ENCODE measurements around the gene PGA5.

DNA sequence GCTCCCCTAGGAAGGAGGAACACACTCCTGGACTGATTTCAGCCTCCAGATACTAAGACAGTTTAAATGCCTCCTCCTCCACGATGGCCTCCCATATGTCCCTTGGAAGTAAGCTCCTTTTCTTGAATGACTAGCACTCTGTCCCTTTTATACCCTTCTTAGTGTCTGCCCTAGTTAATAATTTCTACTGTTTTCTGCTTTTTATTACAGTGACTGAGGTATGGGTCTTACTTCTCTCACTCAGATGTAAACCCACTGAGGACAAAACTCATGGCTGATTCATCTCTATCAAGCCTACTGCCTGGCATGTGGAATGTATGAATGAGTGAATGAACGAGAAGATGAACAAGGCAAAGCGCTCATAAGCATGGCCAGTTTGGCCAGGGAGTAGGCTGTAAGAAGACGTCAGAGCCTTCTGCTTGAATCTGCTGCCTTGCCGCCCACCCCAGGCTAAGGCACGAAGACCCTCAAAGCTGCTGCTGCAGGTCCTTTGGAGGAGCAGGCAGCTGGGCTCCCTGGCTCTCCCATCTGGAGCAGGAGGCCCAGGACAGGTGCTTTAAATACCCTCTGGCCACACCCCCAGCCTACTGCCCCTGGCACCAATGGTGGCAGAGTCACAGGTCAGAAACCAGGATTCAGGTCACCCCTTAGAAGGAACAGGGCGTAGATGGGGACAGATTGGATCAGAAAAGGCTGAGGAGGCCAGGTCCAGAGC is 45.8 kb upstream of the PGA5 start:
- TF ChIP-seq CTCF (IDR thresholded peaks at IDR 0.05 in 8 of 11, conservative IDR thresholded peaks at IDR 0.05 in 3 of 11) = no peak
- no peak for TF ChIP-seq POLR2A (IDR thresholded peaks at IDR 0.05)
- TF ChIP-seq POLR2AphosphoS5 (IDR thresholded peaks at IDR 0.05) = no peak

All from spleen (tissue), 7 donors.